Colon (tissue), 2 donors: ENCODE results near the gene XXYLT1.

Experiments
- FAIRE-seq: peaks from 2 replicates; lab custom pipeline; 2012; peaks lifted over from hg19 to GRCh38; lab: Jason Lieb, UNC
- donor health status: control.
- donor health status: control.

The XXYLT1 gene

GRCh38 chr3:195077611-195078540, 193.1 kb downstream of the XXYLT1 start:
- no peak for FAIRE-seq

- FAIRE-seq, result no peak
These were observed 193.9 kb downstream of the XXYLT1 start for GRCh38 chr3:195076981-195077610.

- FAIRE-seq, result no peak
These were observed 194.8 kb downstream of the XXYLT1 start for GRCh38 chr3:195075941-195076875.

GRCh38 chr3:195075199-195075940, 195.6 kb downstream of the XXYLT1 start:
- FAIRE-seq, result no peak

GRCh38 chr3:195073866-195074860, 196.8 kb downstream of the XXYLT1 start:
- FAIRE-seq, result no peak

GRCh38 chr3:195072916-195073564, 197.9 kb downstream of the XXYLT1 start:
- FAIRE-seq, result no peak

DNA sequence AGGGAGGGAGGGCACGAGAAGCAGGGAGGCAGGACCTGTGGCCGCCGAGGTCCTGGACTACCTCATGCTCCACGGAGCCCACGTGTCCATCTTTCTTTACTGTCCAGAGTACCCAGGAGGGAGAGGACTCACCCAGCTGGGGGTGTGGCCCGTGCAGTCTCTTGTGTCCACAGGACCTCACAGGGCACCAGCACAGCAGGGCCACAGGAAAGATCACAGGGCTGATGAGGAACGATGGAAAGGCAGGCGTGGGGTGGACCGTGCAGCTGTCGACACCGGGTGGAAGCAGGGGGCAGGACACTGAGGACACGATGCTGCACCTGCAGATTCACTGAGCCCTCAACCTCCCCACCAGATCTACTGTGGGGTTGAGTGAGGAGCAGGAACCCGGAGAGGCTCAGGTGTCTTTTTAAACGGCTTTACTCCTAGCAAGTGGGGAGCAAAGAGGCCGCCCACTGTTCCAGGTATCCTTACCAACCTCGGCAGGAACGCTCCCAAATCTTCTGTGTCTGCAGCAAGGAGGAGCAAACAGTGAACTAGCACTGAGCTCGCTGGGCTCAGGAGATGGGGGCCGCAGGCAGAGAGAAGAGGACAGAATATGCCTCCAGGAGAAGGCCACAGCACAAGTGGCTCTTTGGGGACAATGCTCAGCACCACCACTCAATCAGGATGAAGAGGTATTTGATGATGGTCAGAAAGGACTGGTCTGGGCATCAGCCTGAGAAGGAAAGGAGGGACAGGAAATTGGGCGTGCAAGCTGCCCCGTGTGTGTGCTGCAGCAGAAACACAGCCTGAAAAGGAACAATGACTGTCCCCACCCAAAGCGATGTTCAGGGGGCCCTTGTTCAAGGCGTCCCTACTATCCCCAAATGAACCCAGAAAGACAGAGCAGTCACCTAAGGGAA, 198.8 kb downstream of the XXYLT1 start:
- no peak for FAIRE-seq

DNA sequence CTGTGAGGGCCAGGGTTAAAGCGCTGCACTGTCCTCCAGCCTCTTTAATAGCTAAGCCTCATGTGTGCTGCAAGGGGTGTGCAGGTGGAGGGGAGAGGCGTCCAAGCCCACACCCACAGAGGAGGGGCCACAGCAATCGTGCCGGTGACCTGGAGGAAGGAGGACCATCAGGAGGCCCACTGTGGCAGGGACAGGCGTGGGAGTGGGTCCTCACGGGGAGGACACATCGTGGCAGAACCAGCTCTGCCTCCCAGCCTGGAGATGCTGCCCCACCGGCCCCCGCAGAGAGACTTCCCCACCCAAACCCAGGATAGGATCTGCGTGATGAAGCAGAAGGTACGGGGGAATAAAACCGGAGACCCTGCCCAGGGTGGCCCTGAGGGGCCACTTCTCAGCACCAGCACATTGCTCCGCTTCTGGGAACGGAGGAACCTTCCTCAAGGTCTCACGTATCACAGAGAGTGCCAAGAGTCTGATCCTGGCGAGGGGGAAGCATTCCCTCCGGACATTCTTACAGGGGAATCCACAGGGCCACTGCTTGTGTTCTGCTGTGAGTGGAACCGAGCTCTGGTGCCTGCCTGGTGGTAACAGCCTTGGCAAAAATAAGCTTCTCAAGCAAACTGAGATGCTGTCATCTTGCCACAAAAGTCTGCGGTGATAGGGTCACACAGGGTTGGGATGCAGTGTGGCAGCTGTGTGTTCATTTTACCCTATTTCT, 199.8 kb downstream of the XXYLT1 start:
- FAIRE-seq, result no peak

DNA sequence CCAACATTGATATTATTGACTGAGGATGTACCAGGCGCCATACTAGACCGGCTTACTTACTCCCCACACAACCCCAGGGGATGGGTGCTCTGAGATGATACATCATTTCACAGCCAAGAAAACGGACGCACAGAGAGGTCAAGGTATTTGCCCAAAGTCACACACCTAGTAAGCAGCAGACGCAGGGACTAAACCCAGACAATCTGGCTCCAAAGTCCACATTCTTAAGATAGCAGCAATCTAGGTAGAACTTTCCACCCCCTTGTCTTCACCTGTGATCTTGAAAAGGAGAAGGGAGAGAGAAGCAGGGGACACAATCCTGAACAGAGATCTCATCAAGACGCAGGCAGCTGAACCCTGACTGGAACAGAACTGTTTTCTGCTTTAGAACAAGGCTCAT, 200.6 kb downstream of the XXYLT1 start:
- FAIRE-seq, result no peak

DNA sequence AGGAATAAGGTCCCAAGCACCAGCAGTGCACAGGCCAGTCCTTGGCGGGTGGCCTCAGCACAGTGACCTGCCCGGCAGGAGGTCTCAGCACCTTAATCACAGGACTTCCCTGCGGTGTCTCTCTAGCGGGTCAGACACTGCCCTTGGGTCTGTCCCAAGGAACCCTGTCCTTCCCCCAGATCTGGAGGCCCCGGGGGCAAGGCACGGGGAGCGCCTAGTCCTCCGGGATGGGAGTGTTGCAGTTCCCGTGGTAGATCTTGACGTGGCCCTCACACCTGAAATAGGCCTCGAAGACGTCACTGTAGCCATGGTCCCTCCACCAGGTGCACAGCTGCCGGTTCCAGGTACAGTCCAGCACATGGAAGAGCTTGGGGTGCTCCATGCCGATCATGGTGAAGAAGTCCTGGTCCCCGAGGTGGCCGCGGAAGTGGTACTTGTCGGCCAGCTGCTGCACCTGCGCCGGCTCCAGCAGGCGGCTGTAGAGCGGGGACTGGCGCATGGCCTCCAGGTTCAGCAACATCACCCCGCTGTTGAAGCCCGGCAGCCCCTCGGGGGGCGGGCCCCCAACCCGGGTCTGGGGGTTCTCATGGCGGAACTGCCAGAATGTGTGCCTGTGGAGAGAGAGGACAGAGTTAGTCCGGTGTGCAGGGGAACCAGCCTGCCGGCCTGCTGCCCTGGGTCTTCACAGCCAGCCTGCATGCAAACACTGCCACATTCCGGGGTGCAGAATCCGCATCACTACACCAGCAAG, 201.3 kb downstream of the XXYLT1 start:
- no peak for FAIRE-seq

DNA sequence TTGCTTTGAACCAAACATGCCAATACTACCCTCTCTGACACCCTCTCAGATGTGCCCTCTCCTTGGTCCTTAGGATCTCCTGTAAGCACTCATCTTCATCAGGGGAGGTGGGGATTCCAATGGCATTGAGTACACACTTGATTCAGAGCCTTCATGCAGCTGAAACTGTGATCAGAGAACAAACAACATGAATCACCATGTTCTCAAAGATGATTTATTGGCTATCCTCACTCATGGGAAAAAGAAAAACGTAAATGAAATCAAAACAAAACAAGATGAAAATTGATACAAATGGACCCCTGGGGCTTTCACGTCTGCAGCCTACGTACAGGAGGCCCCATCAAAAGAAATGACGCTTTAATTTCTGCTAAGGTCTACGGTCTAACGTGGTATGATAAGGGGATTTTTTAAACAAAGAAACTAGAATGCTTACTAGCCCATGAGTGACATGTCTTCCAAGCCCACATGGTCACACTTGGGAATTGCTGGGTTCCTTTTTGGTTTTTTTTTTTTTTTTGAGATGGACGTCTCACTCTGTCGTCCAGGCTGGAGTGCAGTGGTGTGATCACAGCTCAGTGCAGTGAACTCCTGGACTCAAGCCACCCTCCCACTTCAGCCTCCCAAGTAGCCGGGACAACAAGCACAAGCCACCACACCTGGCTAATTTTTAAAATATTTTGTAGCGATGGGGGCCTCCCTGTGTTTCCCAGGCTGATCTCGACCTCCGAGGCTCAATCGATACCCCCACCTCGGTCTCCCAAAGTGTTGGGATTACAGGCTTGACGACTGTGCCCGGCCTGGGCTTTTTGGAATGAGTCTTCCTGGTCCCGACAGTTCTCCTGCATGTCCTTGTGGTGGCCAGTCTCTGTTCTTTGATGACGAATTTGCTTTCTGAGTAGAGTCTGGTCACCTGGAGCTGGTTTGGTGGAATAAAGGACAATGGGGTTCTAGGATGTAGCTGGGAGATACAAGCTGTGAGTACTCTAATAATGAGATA, 202.6 kb downstream of the XXYLT1 start:
- no peak for FAIRE-seq

- no peak for FAIRE-seq
These were observed 204.5 kb downstream of the XXYLT1 start for GRCh38 chr3:195066441-195066841.

GRCh38 chr3:195065864-195066185, 205.1 kb downstream of the XXYLT1 start:
- no peak for FAIRE-seq

- FAIRE-seq, result no peak
These were observed 205.7 kb downstream of the XXYLT1 start for GRCh38 chr3:195065142-195065863.

GRCh38 chr3:195064300-195064931, 206.5 kb downstream of the XXYLT1 start:
- FAIRE-seq, result no peak
